HCT116 (cell line): ENCODE data around the gene SLC25A1. TPM values are rescaled to one million over a fixed set of nuclear protein-coding genes. Genes with fewer than 3 reads are reported as not detected.

Experiments
- ATAC-seq: fragments of 200-7000 bp; cut with Tn5 transposase; 2 replicates; pipeline ENCODE4 v1.9.1; 2020; ENCODE audit warnings: mild to moderate bottlenecking, moderate library complexity
- BruUV-seq: library from RNA; stranded (reverse); fragments of 400-500 nt; replicated peaks from 2 replicates; lab custom pipeline; 2021; lab: Mats Ljungman, UMichigan
- CTCF ChIA-PET: fragments of 300-600 bp; sonication (Branson Sonifier 250); formaldehyde crosslinking; loops from one replicate; lab custom pipeline; 2021; ENCODE audit warnings: antibody characterized with exemption; lab: Charles Lee
- POLR2A ChIA-PET: fragments of 300-600, 350-600 bp; sonication (Branson Sonifier 250); formaldehyde crosslinking; loops from one replicate; lab custom pipeline; 2021; ENCODE audit warnings: antibody characterized with exemption; lab: Charles Lee
- RAD21 ChIA-PET, 2 experiments: fragments of 300-600 bp; sonication (Branson Sonifier 250); formaldehyde crosslinking; loops; one replicate each; lab custom pipeline; 2023; ENCODE audit warnings: low total read pairs in 2 of 2; ENCODE audit not compliant: uncharacterized antibody in 2 of 2, unreplicated experiment in 2 of 2, low non-redundant PET in 1 of 2; lab: Charles Lee
- DNase-seq: peaks from one replicate; pipeline ENCODE4 v3.0.0-alpha.2; 2010; ENCODE audit warnings: low read depth, low spot score
- H2AFZ ChIP-seq: fragments of 200-600 bp; shearing (Covaris generic), sonication (generic); 2 replicates; pipeline ENCODE4 v1.6.1; 2017; ENCODE audit warnings: low read depth, mixed run types, mixed read lengths, antibody characterized with exemption, low read length; ENCODE audit not compliant: poor library complexity, severe bottlenecking
- H3K27ac ChIP-seq: 2 replicates; pipeline ENCODE4 v1.5.1; 2012; ENCODE audit warnings: low read depth, low read length
- H3K27me3 ChIP-seq: fragments of 200-600 bp; sonication (generic); 2 replicates; pipeline ENCODE4 v1.6.1; 2016; ENCODE audit warnings: mixed run types, low read length, mixed read lengths; ENCODE audit not compliant: insufficient read depth
- H3K36me3 ChIP-seq, 2 experiments: fragments of 200-500 bp in 1 of 2; fragments of 200-600 bp in 1 of 2; sonication (Bioruptor generic) in 1 of 2; sonication (generic) in 1 of 2; 2 replicates each; pipeline versions ENCODE4 v1.5.1 to v1.6.1; 2014 to 2016; ENCODE audit warnings: low read length in 2 of 2, inconsistent platforms in 1 of 2, mixed read lengths in 1 of 2, mixed run types in 1 of 2; ENCODE audit not compliant: insufficient read depth in 2 of 2, control insufficient read depth in 1 of 2
- H3K4me1 ChIP-seq, 2 experiments: fragments of 200-600 bp in 1 of 2; sonication (generic) in 1 of 2; 2 replicates each; pipeline versions ENCODE4 v1.5.1 to v1.6.1; 2012 to 2017; ENCODE audit warnings: low read length in 2 of 2, inconsistent platforms in 1 of 2, mild to moderate bottlenecking in 1 of 2, mixed read lengths in 1 of 2, mixed run types in 1 of 2, moderate library complexity in 1 of 2; ENCODE audit not compliant: insufficient read depth in 2 of 2, control insufficient read depth in 1 of 2
- H3K4me2 ChIP-seq: fragments of 200-600 bp; sonication (generic); 2 replicates; pipeline ENCODE4 v1.6.1; 2017; ENCODE audit warnings: mixed run types, low read length, mixed read lengths
- H3K4me3 ChIP-seq, 2 experiments: fragments of 200-600 bp in 1 of 2; sonication (generic) in 1 of 2; replicated peaks in 1 of 2; 2 replicates each; pipeline ENCODE4 v1.5.1; 2011 to 2016; ENCODE audit warnings: low read length in 2 of 2, control low read depth in 1 of 2, low read depth in 1 of 2, mild to moderate bottlenecking in 1 of 2, mixed read lengths in 1 of 2, mixed run types in 1 of 2
- H3K79me2 ChIP-seq: fragments of 200-600 bp; sonication (generic); 2 replicates; pipeline ENCODE4 v1.6.1; 2017; ENCODE audit warnings: mild to moderate bottlenecking, mixed run types, low read length, moderate library complexity, mixed read lengths; ENCODE audit not compliant: insufficient read depth
- H3K9ac ChIP-seq: fragments of 200-600 bp; sonication (generic); 2 replicates; pipeline ENCODE4 v1.6.1; 2016; ENCODE audit warnings: low read length, mixed read lengths
- H3K9me2 ChIP-seq: fragments of 200-600 bp; sonication (generic), shearing (Covaris generic); 2 replicates; pipeline ENCODE4 v1.6.1; 2017; ENCODE audit warnings: mixed run types, mild to moderate bottlenecking, moderate library complexity; ENCODE audit not compliant: insufficient read depth
- H3K9me3 ChIP-seq, 2 experiments: fragments of 200-500 bp in 1 of 2; fragments of 200-600 bp in 1 of 2; sonication (Bioruptor generic) in 1 of 2; sonication (generic) in 1 of 2; 2 replicates each; pipeline ENCODE4 v1.6.1; 2014 to 2017; ENCODE audit warnings: low read length in 2 of 2, mixed read lengths in 2 of 2, inconsistent platforms in 1 of 2, low read depth in 1 of 2, mild to moderate bottlenecking in 1 of 2, mixed run types in 1 of 2, moderate library complexity in 1 of 2; ENCODE audit not compliant: control insufficient read depth in 1 of 2, insufficient read depth in 1 of 2
- H4K20me1 ChIP-seq: fragments of 200-600 bp; sonication (generic), shearing (Covaris generic); 2 replicates; pipeline ENCODE4 v1.6.1; 2017; ENCODE audit warnings: mixed run types, mild to moderate bottlenecking, moderate library complexity; ENCODE audit not compliant: insufficient read depth
- CBX3 ChIP-seq: IDR thresholded peaks from 2 replicates; pipeline ENCODE4 v1.6.1; 2012; ENCODE audit warnings: low read depth
- CEBPB ChIP-seq: IDR thresholded peaks from 2 replicates; pipeline ENCODE4 v1.6.1; 2012; ENCODE audit warnings: low read depth
- CTCF ChIP-seq, 3 experiments: fragments of 200-600 bp in 1 of 3; sonication (generic) in 1 of 3; IDR thresholded peaks in 2 of 3; conservative IDR thresholded peaks in 1 of 3; 2 replicates each; pipeline ENCODE4 v1.5.1; 2012 to 2017; ENCODE audit warnings: low read depth in 2 of 3, low read length in 2 of 3, antibody characterized with exemption in 1 of 3, borderline replicate concordance in 1 of 3, control low read depth in 1 of 3, mild to moderate bottlenecking in 1 of 3, mixed read lengths in 1 of 3, mixed run types in 1 of 3, moderate library complexity in 1 of 3; ENCODE audit not compliant: insufficient read depth in 1 of 3
- EGR1 ChIP-seq: IDR thresholded peaks from 2 replicates; pipeline ENCODE4 v1.6.1; 2012; ENCODE audit warnings: low read depth
- EZH2 ChIP-seq: fragments of 200-600 bp; sonication (generic); IDR thresholded peaks from 2 replicates; pipeline ENCODE4 v1.6.1; 2017; ENCODE audit warnings: antibody characterized with exemption, mixed run types
- EZH2phosphoT487 ChIP-seq: fragments of 200-600 bp; IDR thresholded peaks from 2 replicates; pipeline ENCODE4 v1.6.1; 2018; ENCODE audit warnings: antibody characterized with exemption, borderline replicate concordance
- FOSL1 ChIP-seq: IDR thresholded peaks from 2 replicates; pipeline ENCODE4 v1.6.1; 2012; ENCODE audit warnings: low read depth
- JUND ChIP-seq: IDR thresholded peaks from 2 replicates; pipeline ENCODE4 v1.6.1; 2012
- MAX ChIP-seq: IDR thresholded peaks from 2 replicates; pipeline ENCODE4 v1.6.1; 2012
- POLR2A ChIP-seq: IDR thresholded peaks from 2 replicates; pipeline ENCODE4 v1.7.0; 2011; ENCODE audit warnings: borderline replicate concordance; ENCODE audit not compliant: insufficient read depth, insufficient read length; ENCODE audit errors: extremely low read depth
- RAD21 ChIP-seq: IDR thresholded peaks from 2 replicates; pipeline ENCODE4 v1.6.1; 2012; ENCODE audit warnings: low read depth, mild to moderate bottlenecking
- REST ChIP-seq: IDR thresholded peaks from 2 replicates; pipeline ENCODE4 v1.6.1; 2012; ENCODE audit warnings: low read depth
- SIN3A ChIP-seq: IDR thresholded peaks from 2 replicates; pipeline ENCODE4 v1.6.1; 2012; ENCODE audit warnings: low read depth
- YY1 ChIP-seq: IDR thresholded peaks from 2 replicates; pipeline ENCODE4 v1.6.1; 2011; ENCODE audit warnings: low read length, low read depth, moderate library complexity, mild to moderate bottlenecking; ENCODE audit not compliant: insufficient replicate concordance; ENCODE audit errors: extremely low read depth
- ZBTB33 ChIP-seq: IDR thresholded peaks from 2 replicates; pipeline ENCODE4 v1.6.1; 2011; ENCODE audit warnings: mild to moderate bottlenecking, low read length, moderate library complexity; ENCODE audit not compliant: insufficient replicate concordance; ENCODE audit errors: extremely low read depth
- ZFX ChIP-seq: fragments of 450-650 bp; IDR thresholded peaks from 2 replicates; pipeline ENCODE4 v1.6.1; 2017
- intact Hi-C: fragments of 100-400 bp; cut with micrococcal nuclease; formaldehyde crosslinking; loops from 2 replicates; pipeline ENCODE4 v1.10.0; 2022
- total RNA-seq: library from RNA; stranded (reverse); gene quantifications from one replicate; pipeline ENCODE4 v1.2.1, GENCODE V29; 2021; ENCODE audit not compliant: unreplicated experiment

Gene SLC25A1
- total RNA-seq, 1 experiment from 2014 or later: 146 TPM

- Histone ChIP-seq H3K9me2 (no peaks in the 10 kb centered on the region), H3K9ac (no peak overlapping the region), H3K36me3 (peaks cover 11 to 15% of the 10 kb centered on the region in 2 experiments; a peak in 3 of 4 replicates), H3K4me3 (no peak overlapping the region), H3K4me1 (no peaks in the 10 kb centered on the region), H3K9me3 (no peaks in the 10 kb centered on the region), H2AFZ (no peak overlapping the region), H3K4me2 (no peak overlapping the region), H3K27me3 (no peaks in the 10 kb centered on the region), H3K79me2 (no peaks in the 10 kb centered on the region), H3K27ac (no peak overlapping the region), H4K20me1 (no peaks in the 10 kb centered on the region)
- RAD21 ChIA-PET: no interaction called here
- CTCF ChIA-PET: interaction anchor here (1.6 kb wide), 1 partner anchor 11 kb away, joined by 5 read pairs; the partner anchor contains the start of gene ESS2
- POLR2A ChIA-PET: no interaction called here
- no TSS peak for BruUV-seq
- no peak for DNase-seq
- intact Hi-C loops: no loop called here
- ATAC-seq: no peak
- no peak for TF ChIP-seq POLR2A
- TF ChIP-seq FOSL1: no peak
- TF ChIP-seq REST: no peak
- no peak for TF ChIP-seq RAD21
- TF ChIP-seq ZFX: no peak
- TF ChIP-seq CBX3: no peak
- TF ChIP-seq EGR1: no peak
- TF ChIP-seq EZH2: no peak
- no peak for TF ChIP-seq JUND
- TF ChIP-seq YY1: no peak
- no peak for TF ChIP-seq ZBTB33
- no peak for TF ChIP-seq MAX
- no peak for TF ChIP-seq CEBPB
- no peak for TF ChIP-seq EZH2phosphoT487
- no peak for TF ChIP-seq CTCF (IDR thresholded peaks at IDR 0.05 in 2 of 3, conservative IDR thresholded peaks at IDR 0.05 in 1 of 3; ENCODE audit: borderline replicate concordance in 1 of 3, insufficient read depth in 1 of 3, low read depth in 2 of 3, low read length in 2 of 3)
- no peak for TF ChIP-seq SIN3A
These were observed 45.0 kb downstream of the SLC25A1 start for GRCh38 chr22:19133561-19133960.
